HG03558 (cell line): Measurements from ENCODE around the gene LMAN2.

Experiments
- ATAC-seq: cut with Tn5 transposase; IDR thresholded peaks from one replicate; pipeline ENCODE4 v1.9.1; 2021; ENCODE audit warnings: moderate number of reproducible peaks; ENCODE audit not compliant: unreplicated experiment; ENCODE audit errors: extremely low read depth

The LMAN2 gene

DNA sequence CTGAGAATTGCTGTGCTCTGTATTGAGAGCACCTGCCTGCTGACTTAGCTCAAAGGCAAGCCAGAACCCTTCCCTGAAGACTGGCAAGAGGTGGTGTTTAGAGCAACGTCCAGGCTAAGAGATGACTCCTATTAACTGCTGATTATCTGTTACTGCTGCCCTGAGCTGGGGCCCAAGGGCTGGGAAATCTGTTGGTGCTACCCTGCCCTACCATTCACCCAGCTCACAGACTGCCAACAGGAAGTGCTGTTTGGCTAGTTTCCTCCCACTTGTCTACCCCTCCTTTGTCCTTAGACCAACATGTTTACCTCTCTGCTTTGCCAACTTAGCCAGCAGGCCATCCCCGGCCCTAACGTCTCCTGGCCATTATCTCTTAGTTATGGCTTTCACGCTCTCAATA lies 54.9 kb downstream of the LMAN2 start:
- ATAC-seq = no peak

DNA sequence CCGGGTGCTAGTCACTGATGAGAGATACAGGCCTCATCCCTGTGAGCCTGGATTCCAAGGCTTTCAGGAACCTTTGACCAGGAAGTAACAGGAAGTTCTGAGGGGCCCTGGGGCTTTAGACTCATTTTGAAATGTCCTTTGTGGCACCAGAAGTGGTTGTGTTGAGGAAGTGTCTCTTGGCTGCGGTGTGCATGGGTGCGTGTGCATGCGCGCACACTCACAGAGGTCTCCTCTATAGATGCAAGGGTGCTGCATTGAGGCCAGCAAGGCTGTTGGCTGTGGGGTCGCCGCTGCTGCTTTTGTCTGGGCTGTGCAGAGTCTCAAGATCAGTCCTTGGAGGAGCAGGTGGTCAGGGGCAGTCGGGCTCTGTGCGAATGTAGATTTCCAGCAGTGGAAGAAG lies 55.5 kb downstream of the LMAN2 start:
- no peak for ATAC-seq

DNA sequence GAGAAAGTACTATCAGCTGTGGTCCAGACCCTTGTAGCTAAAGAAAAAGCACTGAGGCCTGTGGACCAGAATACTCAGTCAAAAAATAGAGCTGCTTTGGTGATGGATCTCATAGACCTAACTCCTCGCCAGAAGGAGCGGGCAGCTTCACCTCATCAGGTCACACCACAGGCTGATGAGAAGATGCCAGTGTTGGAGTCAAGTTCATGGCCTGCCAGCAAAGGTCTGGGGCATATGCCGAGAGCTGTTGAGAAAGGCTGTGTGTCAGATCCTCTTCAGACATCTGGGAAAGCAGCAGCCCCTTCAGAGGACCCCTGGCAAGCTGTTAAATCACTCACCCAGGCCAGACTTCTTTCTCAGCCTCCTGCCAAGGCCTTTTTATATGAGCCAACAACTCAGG lies 56.8 kb downstream of the LMAN2 start:
- no peak for ATAC-seq

DNA sequence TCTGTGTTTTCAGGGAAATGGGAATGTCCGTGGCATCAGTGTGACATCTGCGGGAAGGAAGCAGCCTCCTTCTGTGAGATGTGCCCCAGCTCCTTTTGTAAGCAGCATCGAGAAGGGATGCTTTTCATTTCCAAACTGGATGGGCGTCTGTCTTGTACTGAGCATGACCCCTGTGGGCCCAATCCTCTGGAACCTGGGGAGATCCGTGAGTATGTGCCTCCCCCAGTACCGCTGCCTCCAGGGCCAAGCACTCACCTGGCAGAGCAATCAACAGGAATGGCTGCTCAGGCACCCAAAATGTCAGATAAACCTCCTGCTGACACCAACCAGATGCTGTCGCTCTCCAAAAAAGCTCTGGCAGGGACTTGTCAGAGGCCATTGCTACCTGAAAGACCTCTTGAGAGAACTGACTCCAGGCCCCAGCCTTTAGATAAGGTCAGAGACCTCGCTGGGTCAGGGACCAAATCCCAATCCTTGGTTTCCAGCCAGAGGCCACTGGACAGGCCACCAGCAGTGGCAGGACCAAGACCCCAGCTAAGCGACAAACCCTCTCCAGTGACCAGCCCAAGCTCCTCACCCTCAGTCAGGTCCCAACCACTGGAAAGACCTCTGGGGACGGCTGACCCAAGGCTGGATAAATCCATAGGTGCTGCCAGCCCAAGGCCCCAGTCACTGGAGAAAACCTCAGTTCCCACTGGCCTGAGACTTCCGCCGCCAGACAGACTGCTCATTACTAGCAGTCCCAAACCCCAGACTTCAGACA lies 57.5 kb downstream of the LMAN2 start:
- ATAC-seq = no peak

DNA sequence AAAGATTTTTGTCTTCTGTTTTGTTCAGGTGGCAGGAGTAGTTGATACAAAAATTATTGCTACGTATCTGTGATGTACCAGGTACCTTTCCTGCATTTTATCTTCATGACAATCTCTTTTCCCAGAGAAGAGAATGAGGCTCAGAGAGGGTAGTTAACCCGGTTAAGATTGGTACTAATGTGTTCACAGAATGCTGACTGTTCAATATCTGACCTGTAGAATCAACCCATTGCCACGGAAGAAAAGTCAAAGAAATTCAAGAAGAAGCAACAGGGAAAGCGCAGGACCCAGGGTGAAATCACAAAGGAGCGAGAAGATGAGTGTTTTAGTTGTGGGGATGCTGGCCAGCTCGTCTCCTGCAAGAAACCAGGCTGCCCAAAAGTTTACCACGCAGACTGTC lies 59.7 kb downstream of the LMAN2 start:
- ATAC-seq = no peak

DNA sequence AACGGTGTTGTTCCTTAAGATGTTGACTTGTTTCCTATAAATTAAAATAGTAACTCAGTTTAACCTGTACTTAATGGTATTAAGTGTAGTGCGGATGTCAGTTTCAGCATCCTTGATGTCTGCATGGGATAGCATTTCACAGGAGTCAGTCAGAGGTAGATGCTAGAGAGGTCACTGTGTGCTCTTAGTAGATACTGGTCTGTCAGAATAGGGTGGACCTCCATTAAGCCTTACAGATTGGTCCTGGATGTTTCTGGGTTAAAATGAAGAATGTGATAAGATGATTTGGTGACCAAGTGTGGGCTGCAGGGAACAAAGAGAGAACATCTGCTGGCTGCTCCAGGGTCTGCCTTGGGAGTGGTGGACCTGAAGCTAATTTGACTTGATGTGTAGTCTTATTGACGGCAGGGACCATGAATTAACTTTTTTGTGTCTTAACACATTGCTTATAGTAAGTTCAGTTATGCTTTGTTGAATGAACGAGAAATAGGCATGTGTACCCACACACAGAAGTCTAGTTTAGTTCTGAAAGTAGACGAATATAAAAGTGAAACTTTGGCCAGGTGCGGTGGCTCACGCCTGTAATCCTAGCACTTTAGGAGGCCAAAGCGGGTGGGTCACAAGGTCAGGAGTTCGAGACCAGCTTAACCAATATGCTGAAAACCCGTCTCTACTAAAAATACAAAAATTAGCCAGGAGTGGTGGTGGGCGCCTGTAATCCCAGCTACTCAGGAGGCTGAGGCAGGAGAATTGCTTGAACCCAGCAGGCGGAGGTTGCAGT lies 60.5 kb downstream of the LMAN2 start:
- no peak for ATAC-seq

DNA sequence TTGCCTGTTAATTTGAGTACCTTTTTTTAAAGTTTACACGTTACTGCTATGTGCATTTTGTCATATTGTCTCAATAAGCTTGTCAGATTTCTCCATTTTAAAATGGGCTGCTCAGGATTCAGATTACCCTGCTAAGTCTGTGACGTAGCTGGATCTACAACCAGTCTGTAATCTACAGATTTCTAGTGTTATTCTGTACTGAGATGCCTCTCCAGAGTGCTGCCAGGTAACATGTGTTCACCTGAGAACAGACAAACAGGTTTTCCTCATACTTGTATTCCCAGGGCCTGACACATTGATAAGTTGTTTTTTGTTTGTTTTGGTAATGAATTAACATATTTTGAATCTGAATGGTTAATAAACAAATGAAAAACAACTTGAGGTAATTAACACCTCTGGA lies 63.3 kb downstream of the LMAN2 start:
- no peak for ATAC-seq
